ENCODE measurements around the gene LIMD2.

GRCh38 chr17:63686138-63686685 lies 13.7 kb downstream of the LIMD2 start:
- TF ChIP-seq CTCF (IDR thresholded peaks at IDR 0.05) (no peak), POLR2A (IDR thresholded peaks at IDR 0.05; ENCODE audit: low read depth) (no peak), EP300 (IDR thresholded peaks at IDR 0.05) (no peak)
